HG02798 (cell line): Measurements from ENCODE around the gene ADGRL2.
"Not testable (repeated sequence)": the region's sequence is repeated elsewhere in the genome, so short reads cannot be mapped to it uniquely, and the experiment has no call there.

Source experiments
- ATAC-seq: cut with Tn5 transposase; IDR thresholded peaks from one replicate; pipeline ENCODE4 v1.9.1; 2021; ENCODE audit warnings: mild to moderate bottlenecking; ENCODE audit not compliant: unreplicated experiment, poor library complexity

ADGRL2 gene

DNA sequence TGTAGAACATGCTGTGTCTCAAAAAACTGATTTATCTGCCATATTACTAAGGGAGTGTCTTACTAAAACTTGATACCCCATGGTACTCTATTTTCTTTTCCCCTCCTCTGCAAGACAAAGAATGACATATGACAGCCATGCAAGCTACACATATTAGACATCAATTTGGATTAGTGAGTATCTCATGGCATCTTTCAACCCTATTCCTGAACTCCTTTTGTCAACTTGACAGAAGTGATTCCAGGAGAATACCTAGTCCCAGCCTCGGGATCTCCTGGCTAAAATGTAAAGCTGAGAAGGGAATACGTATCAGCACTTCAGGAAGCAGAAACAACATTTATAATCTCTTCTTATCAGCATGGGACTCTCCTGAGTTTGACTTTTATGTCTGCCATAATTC lies 43.7 kb downstream of the ADGRL2 start:
- ATAC-seq: no peak

DNA sequence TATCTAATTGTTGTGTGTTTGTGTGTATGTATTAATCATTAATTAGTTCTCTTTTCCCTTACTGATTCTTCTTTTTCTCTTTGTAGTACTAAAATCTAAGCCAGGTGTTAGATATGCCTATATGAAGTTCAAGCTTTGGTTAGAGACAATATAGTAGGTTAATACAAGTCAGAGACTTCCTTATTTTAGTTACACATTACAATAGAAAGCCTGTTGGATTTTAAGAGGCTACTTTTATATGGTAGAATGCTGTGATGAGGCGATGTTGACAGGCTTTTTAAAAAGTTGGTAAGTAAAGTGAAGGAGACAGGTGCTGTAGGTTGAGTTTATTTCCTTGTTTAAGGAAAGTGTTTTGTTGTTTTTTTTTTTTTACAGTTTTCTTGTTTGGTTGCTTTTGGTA lies 45.9 kb downstream of the ADGRL2 start:
- no peak for ATAC-seq

DNA sequence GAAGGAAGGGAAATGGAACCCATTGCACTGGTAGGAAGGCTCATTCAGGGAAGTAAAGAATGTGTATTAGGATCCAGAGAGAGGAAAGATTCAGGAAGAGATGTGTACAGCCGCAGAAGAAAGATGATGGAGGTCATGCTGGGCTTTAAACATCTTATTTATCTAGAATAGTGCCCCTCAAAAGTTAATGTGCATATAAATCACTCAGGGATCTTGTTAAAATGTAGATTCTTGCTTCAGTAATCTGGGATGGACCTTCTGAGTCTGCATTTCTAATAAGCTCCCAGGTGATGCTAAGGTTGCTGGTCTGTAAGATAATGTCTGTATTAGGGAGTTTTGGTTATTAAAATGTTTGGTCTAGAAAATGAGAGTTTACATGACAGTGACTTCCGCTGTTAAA lies 46.3 kb downstream of the ADGRL2 start:
- no peak for ATAC-seq

DNA sequence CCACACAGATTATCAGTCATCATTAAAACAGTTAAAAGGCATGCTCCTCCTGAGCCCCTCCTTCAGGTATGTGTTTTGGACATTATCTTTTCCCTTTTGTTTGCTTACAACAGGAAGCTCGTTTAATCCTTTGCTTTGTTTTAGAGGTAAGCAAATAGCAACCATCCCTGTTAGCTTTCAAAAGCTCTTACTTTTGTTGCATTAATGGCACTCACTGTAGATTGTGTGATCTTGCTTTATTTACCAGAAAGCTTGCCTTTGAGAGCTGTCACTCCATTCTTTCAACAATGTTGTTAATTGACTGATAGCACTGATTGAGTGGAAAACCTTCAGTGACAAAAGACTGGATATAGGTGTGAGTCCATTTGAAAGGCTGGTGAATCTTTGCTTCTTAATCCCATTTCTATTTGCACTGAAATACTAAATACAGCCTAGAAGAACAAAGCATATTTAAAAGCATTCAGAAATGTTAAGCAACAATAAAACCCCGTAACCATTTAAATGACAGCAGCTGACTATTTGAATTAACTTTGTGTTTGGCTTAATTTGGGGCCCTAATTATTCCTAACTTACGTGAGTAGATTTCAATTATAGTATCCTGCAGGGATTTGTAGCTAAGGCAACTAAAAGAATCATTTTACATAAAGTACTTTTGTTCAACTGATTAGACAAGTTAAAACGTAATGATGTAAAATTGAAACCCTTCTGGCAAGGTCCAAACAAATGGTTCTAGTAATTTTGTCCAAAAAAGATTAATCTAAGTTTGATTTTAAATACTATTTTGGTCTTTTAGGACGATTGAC lies 48.3 kb downstream of the ADGRL2 start:
- no peak for ATAC-seq

DNA sequence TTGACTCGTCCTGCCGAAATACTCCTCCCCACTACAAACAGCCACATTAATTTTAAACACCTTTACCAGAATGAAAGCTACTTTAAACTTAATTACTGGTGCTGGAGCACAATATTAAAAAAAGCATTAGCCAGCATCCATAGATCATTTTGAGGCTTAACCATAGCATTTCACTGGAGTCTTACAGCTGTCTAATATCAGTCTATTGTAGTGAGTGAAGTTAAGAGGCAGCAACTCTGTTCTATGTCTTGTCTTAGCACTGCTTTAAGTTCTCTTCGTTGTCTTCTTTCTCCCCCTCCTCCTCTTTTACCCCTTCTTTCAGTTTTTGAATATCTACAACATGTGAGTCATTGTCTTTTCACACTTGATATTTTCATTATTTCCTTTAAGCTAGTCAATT lies 49.3 kb downstream of the ADGRL2 start:
- no peak for ATAC-seq

DNA sequence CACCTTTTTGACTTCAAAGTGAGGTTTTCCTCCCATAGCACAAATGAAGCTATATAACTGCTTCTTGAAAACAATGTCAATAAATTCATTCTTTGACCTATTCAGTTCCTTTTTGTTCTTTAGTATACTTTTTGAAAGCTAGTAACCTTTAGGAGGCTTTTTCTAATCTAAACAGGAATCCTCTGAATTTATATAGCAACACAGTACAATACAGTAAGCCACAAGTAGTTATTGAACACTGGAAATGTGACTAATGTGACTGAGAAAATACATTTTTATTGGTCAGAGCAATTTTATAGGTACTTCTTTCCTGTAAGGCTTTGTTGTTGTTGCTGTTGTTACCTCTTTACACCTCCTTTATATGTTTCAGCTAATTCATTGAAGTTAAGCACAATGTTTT lies 49.8 kb downstream of the ADGRL2 start:
- no peak for ATAC-seq

DNA sequence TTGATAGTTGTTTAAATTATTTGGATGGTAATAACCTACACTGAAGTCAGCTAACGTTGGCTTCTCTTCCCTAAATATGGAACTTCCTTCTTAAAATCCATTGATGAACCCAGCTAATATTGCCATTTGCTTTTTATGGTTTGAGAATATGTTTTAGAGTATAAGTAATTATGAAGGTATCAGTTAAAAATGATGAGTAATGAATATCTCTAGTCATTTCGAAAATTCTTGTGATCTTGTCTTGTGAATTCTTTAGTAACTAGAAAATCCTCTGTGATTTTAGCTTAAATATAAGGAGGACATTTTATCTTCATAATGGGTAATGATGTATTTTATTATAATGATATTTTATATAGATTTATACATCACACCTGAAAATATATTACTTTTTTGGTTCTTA lies 50.5 kb downstream of the ADGRL2 start:
- no peak for ATAC-seq

DNA sequence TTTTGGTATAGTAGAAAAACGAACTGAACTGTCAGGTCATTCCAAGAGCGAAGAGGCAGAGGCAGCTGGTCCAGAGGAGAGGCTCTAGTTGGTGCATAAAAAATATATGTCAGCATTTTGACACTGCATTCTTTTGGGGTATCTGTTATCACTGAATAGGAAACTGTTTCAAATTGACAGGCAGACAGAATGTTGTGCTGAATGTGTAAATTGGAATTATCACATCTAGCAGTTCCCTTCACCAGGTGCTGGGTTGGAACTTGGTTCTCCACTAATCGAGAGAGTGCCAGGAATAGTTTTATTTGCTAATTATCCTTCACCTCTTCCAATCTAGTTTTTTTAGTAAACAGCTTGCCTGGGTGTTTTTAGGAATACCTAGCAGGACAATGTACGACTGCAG lies 52.2 kb downstream of the ADGRL2 start:
- ATAC-seq: no peak

DNA sequence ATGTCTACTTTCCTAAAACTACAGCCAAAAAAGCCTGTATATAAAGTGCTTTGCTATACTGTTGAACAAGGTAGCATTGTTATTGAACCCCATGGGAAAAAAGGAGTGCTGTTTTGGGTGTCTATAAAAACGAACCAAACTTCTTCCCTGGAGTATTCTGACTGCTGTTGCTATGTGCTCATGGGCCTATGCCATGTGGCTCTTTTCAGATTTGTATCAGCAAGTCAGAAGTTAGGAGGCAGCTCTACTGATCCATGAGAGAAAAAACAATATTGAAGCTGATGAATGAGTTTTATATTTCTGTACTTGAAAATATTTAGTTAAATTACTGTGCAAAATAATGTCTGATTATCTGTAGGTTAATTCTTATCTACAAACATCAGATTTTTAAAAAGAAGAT lies 66.5 kb downstream of the ADGRL2 start:
- no peak for ATAC-seq

DNA sequence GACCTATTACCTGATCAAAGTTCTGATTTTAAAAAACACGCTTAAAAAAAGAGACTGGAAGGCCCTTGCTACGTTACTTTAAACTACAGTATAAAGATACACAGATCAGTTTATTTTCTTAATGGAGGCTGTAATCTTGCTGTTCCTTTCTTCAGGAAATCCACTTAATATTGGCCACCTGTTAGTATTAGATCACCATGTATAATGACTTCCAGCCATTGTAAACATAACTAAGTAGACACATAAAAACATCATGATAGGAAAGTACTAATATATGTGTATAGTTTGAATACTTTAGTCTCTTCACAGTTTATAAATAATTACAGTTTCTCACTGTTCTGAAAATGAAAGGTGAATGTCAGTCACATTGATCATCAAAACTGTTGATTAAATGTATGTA lies 68.6 kb downstream of the ADGRL2 start:
- ATAC-seq: no peak

DNA sequence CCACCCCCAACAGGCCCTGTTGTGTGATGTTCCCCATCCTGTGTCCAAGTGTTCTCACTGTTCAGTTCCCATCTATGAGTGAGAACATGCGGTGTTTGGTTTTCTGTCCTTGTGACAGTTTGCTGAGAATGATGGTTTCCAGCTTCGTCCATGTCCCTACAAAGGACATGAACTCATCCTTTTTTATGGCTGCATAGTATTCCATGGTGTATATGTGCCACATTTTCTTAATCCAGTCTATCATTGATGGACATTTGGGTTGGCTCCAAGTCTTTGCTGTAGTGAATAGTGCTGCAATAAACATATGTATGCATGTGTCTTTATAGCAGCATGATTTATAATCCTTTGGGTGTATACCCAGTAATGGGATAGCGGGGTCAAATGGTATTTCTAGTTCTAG lies 70.4 kb downstream of the ADGRL2 start:
- not testable (repeated sequence) for ATAC-seq

DNA sequence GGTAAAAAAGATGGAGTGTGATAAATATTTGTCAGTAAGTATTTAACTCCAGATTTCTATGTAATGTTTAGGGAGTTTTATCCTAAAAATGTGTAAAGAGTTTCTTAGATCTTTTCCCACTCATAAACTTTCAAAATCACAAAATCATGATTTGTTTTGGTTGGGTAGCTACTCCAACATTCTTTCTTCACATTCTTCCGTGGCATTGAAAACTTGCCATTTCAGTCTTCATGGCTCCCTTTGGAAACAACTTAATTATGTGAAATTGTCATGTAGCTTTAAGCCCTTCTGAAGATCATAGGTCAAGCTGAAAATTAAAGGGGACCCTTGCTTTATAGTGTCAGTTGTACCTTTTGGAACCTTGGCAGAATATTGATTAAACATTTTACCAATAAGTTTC lies 73.2 kb downstream of the ADGRL2 start:
- no peak for ATAC-seq

DNA sequence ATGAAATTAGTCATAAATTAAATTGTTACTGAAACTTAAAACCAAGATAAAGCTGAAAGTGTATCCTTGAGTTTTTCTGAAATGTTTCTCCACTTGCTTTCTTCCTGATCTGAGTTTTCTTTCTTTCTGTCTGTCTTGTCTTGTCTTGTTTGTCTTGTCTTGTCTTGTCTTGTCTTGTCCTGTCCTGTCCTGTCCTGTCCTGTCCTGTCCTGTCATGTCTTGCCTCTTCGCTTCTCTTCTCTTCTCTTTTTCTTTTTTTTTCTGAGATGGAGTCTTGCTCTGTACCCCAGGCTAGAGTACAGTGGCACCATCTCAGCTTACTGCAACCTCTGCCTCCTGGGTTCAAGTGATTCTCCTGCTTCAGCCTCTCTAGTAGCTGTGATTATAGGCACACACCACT lies 73.7 kb downstream of the ADGRL2 start:
- ATAC-seq: no peak

DNA sequence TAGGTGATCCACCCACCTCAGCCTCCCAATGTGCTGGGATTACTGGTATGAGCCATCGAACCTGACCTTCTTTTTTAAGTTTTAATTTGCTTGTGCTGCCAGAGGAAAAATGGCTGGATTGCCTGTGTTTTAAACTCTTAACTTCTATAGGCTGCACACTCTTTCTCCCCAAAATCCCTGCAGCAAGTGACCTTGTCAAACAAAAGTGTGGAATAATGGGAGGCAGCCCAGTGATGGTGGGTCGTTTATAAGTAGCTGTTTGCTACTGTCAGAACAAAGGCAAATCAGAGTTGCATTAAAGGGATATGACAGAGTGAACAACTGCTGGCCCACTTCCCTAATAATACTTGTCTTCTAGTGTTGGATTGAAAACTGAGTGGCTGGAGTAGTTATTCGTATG lies 74.2 kb downstream of the ADGRL2 start:
- no peak for ATAC-seq

DNA sequence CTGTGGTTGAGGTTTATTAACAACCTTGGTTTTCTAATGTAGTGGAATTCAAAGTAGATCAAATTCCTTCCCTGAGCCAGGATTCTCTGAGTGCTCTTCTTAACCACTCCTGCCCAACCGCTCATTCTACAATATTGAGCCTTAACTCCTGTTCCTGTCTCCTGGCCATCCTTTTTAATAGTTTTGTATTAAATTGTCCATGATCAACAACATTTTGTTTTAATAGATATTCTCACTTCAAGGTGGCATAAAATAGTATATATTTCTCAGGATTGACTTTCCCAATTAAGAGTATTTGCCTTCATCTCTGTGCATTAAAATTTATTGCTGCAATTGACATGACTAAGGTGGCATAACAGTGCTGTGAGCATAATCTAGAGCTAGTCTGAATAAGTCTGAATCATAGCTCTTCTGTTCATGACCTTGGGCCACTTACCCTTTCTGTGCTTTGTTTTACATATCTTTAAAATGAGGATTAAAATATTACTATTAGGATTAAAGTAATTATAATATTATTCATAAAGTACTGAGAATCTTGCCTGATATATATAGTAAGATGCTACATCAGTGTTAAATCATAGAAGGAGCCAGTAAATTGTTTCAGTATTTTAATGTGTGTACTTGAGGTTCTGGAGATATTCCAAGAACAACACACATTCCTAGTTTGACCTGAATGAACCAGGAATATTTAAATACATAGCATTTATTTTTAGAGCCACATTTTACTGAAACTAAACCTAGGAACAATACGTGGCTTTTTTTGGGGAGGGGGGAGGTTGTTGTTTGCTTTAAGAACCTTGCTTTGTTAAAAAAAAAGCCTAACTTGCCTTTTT lies 76.4 kb downstream of the ADGRL2 start:
- ATAC-seq: no peak

DNA sequence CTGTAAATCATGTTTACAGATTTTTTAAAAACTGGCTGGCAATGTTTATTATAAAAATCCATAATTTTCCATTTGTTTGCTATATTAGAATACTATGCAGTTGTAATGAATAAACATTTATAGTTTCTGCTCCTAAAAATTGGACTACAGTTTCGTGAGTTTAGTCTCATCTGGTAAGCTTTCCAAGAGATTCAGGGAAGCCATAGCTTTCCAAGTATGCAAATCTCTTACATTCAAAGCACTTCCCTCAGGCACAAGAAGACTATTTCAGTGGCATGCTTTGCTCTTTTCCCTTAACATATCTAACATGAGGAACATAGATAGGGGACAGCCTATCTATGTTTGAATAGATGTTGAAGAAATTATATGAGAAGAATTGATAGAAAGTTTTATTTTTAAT lies 77.2 kb downstream of the ADGRL2 start:
- no peak for ATAC-seq

DNA sequence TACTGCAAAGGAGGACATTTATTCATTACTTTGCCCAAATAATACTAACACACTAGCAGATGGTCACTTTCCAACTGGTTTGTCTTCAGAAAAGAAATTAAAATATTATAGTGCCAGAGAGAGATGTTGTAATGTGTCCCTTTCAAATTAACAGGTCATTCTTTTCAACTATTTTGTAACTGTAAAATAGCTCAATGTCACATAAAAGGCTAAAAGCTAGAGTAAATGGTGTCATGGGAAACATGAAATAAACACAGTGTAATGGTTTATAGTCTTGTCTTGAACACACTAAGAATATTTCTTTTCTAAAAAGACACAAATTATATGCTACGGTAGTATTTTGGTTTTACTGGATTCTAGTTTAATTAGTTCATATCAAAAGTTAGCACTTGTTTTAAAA lies 77.8 kb downstream of the ADGRL2 start:
- no peak for ATAC-seq

DNA sequence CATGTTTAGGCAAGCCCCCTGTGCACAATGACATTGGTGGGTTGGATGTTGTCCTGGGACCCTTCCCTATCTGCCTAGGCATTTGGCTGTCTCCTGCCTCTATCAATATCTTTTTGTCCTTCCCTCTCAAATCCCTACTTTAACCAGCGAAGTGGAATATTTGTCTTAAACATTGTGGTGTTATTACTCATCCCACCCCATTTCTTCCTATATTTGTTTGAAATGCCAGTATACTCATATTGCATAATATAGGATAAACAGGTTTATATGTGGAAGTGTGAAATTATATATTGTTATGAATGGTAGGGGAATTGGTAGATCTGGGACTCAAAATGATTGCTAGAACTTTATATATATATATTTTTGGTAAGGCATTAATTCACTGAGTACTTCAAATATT lies 80.0 kb downstream of the ADGRL2 start:
- no peak for ATAC-seq

DNA sequence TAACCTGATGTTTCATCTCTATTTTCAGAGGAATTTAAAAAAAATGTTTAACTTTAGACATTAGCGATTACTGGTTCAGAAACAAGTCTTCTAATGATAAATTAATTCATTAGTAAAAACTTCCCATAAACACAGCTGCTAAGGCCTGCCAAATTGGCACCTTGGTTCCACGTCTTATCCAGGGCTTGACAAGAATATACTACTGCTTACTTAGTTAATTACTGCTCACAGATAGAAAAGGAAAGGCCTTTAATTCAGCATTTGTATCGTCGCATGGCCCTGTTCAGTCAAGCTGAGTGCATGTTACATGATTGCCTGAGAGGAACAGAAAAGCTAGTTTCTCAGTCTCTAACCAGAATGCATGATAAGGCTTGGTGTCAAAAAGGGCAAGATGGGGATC lies 84.6 kb downstream of the ADGRL2 start:
- ATAC-seq: no peak

DNA sequence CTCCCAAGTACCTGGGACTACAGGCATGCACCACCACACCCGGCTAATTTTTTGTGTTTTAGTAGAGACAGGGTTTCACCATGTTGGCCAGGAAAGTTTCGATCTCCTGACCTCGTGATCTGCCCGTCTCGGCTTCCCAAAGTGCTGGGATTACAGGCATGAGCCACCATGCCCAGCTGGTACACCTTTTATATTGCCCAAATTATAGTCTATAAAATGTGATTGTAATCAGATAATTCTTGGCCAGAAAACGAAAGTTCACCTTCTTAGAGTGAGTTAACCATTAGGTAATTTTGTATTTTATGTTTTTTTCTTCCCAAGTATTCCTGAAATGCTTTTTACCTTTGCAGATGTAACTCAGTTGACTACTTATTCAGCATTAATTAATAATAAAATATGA lies 85.6 kb downstream of the ADGRL2 start:
- ATAC-seq: not testable (repeated sequence)

DNA sequence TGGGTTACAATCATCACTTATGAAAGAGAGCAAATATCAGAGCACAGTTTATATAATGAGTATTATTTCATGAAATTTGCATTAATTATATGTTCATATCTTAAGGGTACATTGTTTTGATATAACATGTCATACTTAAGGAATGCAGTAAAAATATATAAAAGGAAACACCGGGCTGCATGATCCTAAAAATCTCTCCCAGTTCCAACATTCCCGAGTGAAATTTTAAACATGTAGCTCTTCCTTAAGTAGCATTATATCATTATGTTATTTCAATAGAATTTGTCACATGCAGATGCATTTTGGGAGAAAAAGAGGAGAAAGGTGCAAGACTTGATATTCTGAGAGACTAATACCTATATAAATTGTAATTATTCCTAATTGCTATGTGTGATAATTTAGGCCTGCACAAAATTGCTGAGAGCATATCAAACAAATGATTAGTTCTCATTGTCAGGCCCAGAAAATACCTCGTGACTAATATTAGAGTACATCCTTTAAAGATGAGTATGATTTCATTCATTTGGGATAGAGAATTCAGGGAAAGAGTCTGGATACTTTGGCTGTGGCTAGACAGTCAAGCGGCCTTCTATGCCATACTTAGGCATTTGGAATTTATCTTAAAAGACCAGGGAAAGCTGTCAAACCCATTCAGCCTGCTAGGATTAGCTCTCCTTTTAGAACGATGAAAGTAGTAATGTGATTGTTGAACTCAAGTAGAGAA lies 86.8 kb downstream of the ADGRL2 start:
- no peak for ATAC-seq
